Smooth muscle cell (in vitro differentiated cells): ENCODE measurements around the gene SPRY4. TPM values are rescaled to one million over a fixed set of nuclear protein-coding genes. Genes with fewer than 3 reads are reported as not detected.
"Not testable (repeated sequence)": the region's sequence is repeated elsewhere in the genome, so short reads cannot be mapped to it uniquely, and the experiment has no call there.

Experiments used
- DNase-seq: peaks from one replicate; lab custom pipeline; 2025; ENCODE audit not compliant: unreplicated experiment; lab: John Stamatoyannopoulos, UW
- H2AFZ ChIP-seq: fragments of 200-600 bp; sonication (generic); 2 replicates; pipeline ENCODE4 v1.6.0; 2016; ENCODE audit warnings: antibody characterized with exemption, low read depth, mild to moderate bottlenecking
- H3F3A ChIP-seq: fragments of 200-600 bp; sonication (generic); 2 replicates; pipeline ENCODE4 v1.6.0; 2017; ENCODE audit warnings: antibody characterized with exemption, low read depth
- H3K27ac ChIP-seq: fragments of 200-600 bp; sonication (generic); 2 replicates; pipeline ENCODE4 v1.5.1; 2016; ENCODE audit warnings: low read depth, mild to moderate bottlenecking
- H3K27me3 ChIP-seq: fragments of 200-600 bp; sonication (generic); 2 replicates; pipeline ENCODE4 v1.6.1; 2016; ENCODE audit warnings: low read depth, mild to moderate bottlenecking
- H3K36me3 ChIP-seq: fragments of 200-600 bp; sonication (generic); 2 replicates; pipeline ENCODE4 v1.5.1; 2016; ENCODE audit warnings: low read depth
- H3K4me1 ChIP-seq: fragments of 200-600 bp; sonication (generic); 2 replicates; pipeline ENCODE4 v1.5.1; 2016; ENCODE audit warnings: low read depth
- H3K4me2 ChIP-seq: fragments of 200-600 bp; sonication (generic); 2 replicates; pipeline ENCODE4 v1.6.0; 2016; ENCODE audit warnings: mild to moderate bottlenecking
- H3K4me3 ChIP-seq: fragments of 200-600 bp; sonication (generic); 2 replicates; pipeline ENCODE4 v1.5.1; 2016; ENCODE audit warnings: mild to moderate bottlenecking
- H3K79me2 ChIP-seq: fragments of 200-600 bp; sonication (generic); 2 replicates; pipeline ENCODE4 v1.6.0; 2016; ENCODE audit warnings: low read depth, mild to moderate bottlenecking
- H3K9ac ChIP-seq: fragments of 200-600 bp; sonication (generic); 2 replicates; pipeline ENCODE4 v1.6.0; 2016; ENCODE audit warnings: low read depth
- H3K9me3 ChIP-seq: fragments of 200-600 bp; sonication (generic); replicated peaks from 2 replicates; pipeline ENCODE4 v1.5.1; 2016; ENCODE audit warnings: low read depth
- H4K20me1 ChIP-seq: fragments of 200-600 bp; sonication (generic); 2 replicates; pipeline ENCODE4 v1.6.0; 2016; ENCODE audit warnings: low read depth
- WGBS: methylation state at CpG from one replicate; pipeline ENCODE4 v1.1.7; 2016; ENCODE audit warnings: low lambda C conversion rate; 5-methylcytosine and 5-hydroxymethylcytosine counted together
- polyA plus RNA-seq: library from polyadenylated mRNA; unstranded; fragments of >200 nt; fragmentation: Nextera tagmentation; extraction: Ambion mirVana; gene quantifications from 2 replicates; pipeline ENCODE4 v1.2.1, GENCODE V29; 2016
- total RNA-seq: library from RNA; depleted of rRNA; stranded (reverse); fragments of >200 nt; gene quantifications from 2 replicates; pipeline ENCODE4 v1.2.3, GENCODE V29; 2014
- TF ChIP-seq, protein P1 (sequence below): fragments of 200-600 bp; sonication (generic); IDR thresholded peaks from 2 replicates; pipeline ENCODE4 v1.5.1; 2017; ENCODE audit warnings: borderline replicate concordance, mild to moderate bottlenecking, antibody characterized with exemption; ENCODE audit not compliant: insufficient read depth, poor library complexity, severe bottlenecking

Gene SPRY4
- total and polyA plus RNA-seq, 2 experiments from 2014 or later, result 49.3 to 74.2 TPM

DNA sequence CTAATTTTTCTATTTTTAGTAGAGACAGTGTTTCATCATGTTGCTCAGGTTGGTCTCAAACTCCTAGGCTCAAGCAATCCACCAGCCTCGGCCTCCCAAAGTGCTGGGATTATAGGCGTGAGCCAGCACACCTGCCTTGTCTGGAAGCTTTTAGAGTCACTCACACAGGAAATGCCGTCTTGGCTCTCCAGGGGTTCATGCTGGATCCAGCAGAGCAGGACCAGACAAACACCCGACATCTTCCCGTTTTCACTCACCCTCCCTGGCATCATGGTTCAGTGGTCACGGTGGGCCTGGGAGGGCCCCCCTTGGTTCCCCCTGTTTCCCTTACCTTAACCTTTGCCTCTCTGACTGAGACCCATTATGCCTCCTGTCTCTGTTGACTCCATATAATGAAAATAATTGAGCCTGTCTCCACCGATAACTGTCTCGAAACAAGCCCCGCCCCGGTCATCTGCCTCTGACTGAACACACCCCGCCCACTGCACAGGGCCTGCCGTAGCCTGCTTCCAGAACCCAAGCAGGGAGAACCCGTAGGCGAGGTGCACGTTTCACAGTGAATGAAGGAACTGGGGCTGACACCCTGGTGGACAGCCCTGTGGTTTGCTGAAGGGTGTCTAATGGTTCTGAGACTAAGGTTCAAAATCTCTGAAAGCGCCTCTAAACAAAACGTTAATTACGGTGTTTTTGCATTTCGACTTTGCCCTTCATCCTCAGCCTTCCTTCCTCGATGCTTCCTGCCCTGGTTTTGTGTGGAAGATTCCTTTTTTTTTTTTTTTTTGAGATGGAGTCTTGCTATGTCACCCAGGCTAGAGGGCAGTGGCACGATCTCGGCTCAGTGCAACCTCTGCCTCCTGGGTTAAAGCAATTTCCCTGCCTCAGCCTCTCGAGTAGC lies 39.7 kb upstream of the SPRY4 start:
- 73% methylated on average over 23 of the region's 23 CpGs for WGBS
- Histone ChIP-seq H3K9me3 (no peaks in the 10 kb centered on the region), H3K9ac (no peak overlapping the region), H3K36me3 (no peaks in the 10 kb centered on the region), H4K20me1 (no peaks in the 10 kb centered on the region), H3K27me3 (no peaks in the 10 kb centered on the region), H2AFZ (no peak overlapping the region), H3K79me2 (no peaks in the 10 kb centered on the region), H3F3A (peaks cover 5% of the 10 kb centered on the region), H3K4me1 (peaks cover 6% of the 10 kb centered on the region), H3K4me3 (no peak overlapping the region), H3K27ac (no peak overlapping the region), H3K4me2 (no peak overlapping the region)
- no peak for DNase-seq
- TF ChIP-seq, protein P1, sequence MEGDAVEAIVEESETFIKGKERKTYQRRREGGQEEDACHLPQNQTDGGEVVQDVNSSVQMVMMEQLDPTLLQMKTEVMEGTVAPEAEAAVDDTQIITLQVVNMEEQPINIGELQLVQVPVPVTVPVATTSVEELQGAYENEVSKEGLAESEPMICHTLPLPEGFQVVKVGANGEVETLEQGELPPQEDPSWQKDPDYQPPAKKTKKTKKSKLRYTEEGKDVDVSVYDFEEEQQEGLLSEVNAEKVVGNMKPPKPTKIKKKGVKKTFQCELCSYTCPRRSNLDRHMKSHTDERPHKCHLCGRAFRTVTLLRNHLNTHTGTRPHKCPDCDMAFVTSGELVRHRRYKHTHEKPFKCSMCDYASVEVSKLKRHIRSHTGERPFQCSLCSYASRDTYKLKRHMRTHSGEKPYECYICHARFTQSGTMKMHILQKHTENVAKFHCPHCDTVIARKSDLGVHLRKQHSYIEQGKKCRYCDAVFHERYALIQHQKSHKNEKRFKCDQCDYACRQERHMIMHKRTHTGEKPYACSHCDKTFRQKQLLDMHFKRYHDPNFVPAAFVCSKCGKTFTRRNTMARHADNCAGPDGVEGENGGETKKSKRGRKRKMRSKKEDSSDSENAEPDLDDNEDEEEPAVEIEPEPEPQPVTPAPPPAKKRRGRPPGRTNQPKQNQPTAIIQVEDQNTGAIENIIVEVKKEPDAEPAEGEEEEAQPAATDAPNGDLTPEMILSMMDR, result no peak

- TF ChIP-seq, protein P1, result no peak
- DNase-seq, result no peak
These were observed 38.8 kb upstream of the SPRY4 start for GRCh38 chr5:142363619-142363963.

GRCh38 chr5:142362193-142362592 lies 37.4 kb upstream of the SPRY4 start:
- H3K4me2 ChIP-seq, H3K36me3 ChIP-seq, H3F3A ChIP-seq, H3K27me3 ChIP-seq, H3K4me3 ChIP-seq, H3K9ac ChIP-seq, H3K79me2 ChIP-seq, H4K20me1 ChIP-seq, H2AFZ ChIP-seq, DNase-seq, H3K9me3 ChIP-seq: not testable (repeated sequence)
- Histone ChIP-seq H3K27ac (peak overlapping the region; percentile 82), H3K4me1 (peaks cover 15% of the 10 kb centered on the region)
- 81% methylated on average over 11 of the region's 11 CpGs for WGBS

More at GRCh38 chr5:142363619-142363963, 38.8 kb upstream of the SPRY4 start:
- 95% methylated on average over 5 of the region's 5 CpGs for WGBS
- Histone ChIP-seq H3K36me3 (no peaks in the 10 kb centered on the region), H3K9me3 (no peaks in the 10 kb centered on the region), H3K4me2 (no peak overlapping the region), H3K9ac (no peak overlapping the region), H3K79me2 (no peaks in the 10 kb centered on the region), H3K27me3 (no peaks in the 10 kb centered on the region), H3K27ac (peak overlapping the region; percentile 82), H3F3A (peaks cover 5% of the 10 kb centered on the region), H2AFZ (no peak overlapping the region), H3K4me1 (peaks cover 6% of the 10 kb centered on the region), H3K4me3 (no peak overlapping the region), H4K20me1 (no peaks in the 10 kb centered on the region)

DNA sequence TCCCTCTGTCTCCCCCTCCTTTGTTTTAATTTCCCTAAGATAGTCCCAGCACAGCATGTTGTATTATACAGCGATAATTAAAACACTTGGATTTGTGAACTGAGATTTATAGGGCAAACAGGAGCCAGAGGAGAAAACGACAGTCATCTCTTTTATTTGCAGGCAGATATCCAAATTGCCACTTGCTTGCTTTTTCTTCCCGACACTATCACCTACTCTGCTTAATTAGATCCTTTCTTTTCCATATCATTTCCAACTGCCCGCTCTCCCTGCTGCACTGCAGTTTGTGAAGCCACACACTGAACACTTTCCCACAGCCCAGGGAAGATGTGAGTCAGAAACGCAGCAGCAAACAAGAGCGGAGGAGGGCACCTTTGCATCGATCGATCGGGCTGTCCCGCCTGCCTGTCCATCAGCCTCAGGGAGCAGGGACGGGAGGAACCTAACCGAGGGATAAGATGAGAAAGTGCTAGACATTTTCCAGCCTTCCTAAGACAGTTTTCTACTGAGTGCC lies 35.8 kb upstream of the SPRY4 start:
- Histone ChIP-seq H3F3A (no peaks in the 10 kb centered on the region), H3K4me1 (peaks cover 15% of the 10 kb centered on the region), H2AFZ (no peak overlapping the region), H3K4me3 (no peak overlapping the region), H3K79me2 (no peaks in the 10 kb centered on the region), H3K27ac (no peak overlapping the region), H3K36me3 (no peaks in the 10 kb centered on the region), H3K9me3 (no peaks in the 10 kb centered on the region), H3K9ac (no peak overlapping the region), H3K4me2 (peak overlapping the region; percentile 75), H4K20me1 (no peaks in the 10 kb centered on the region), H3K27me3 (no peaks in the 10 kb centered on the region)
- DNase-seq, result no peak
- 12% methylated on average over 12 of the region's 12 CpGs for WGBS
- TF ChIP-seq, protein P1, result no peak
